Spleen (tissue), 7 donors: ENCODE measurements around the gene IFT172.

Experiments used
- CTCF ChIP-seq, 11 experiments: fragments of 200-600 bp in 7 of 11; fragments of 450-650 bp in 4 of 11; sonication (generic) in 4 of 11; IDR thresholded peaks in 8 of 11; conservative IDR thresholded peaks in 3 of 11; 1 replicate in 7 of 11; 2 replicates in 4 of 11; pipeline versions ENCODE4 v1.4.0 to v1.8.0; 2016 to 2021; ENCODE audit warnings: antibody characterized with exemption in 11 of 11, inconsistent platforms in 4 of 11, mild to moderate bottlenecking in 1 of 11
- POLR2A ChIP-seq, 3 donors: fragments of 450-650 bp; IDR thresholded peaks; one replicate each; pipeline ENCODE4 v1.5.1; 2017; ENCODE audit warnings: antibody characterized with exemption in 3 of 3, mild to moderate bottlenecking in 1 of 3
- POLR2AphosphoS5 ChIP-seq, 3 donors: sonication (generic); formaldehyde crosslinking; IDR thresholded peaks; one replicate each; pipeline ENCODE4 v1.5.1; 2017; ENCODE audit warnings: antibody characterized with exemption in 3 of 3
- donor health status: DM: no; HTN: no; CAD: no; lungs with moderate emphysema.
- donor health status: DM: no; HTN: no; CAD: no.
- donor health status: DM: no; HTN: no; CAD: no.

GRCh38 chr2:27427863-27428212 lies 61.7 kb downstream of the IFT172 start:
- TF ChIP-seq CTCF (IDR thresholded peaks at IDR 0.05 in 8 of 11, conservative IDR thresholded peaks at IDR 0.05 in 3 of 11) (no peak), POLR2A (IDR thresholded peaks at IDR 0.05) (no peak), POLR2AphosphoS5 (IDR thresholded peaks at IDR 0.05) (no peak)
